CD14-positive monocyte (primary cell): ENCODE data around the gene MAB21L1. TPM values are rescaled to one million over a fixed set of nuclear protein-coding genes. Genes with fewer than 3 reads are reported as not detected.

Experiments
- DNase-seq, 3 donors: peaks; one replicate each; pipeline ENCODE4 v3.0.0-alpha.2; 2011 to 2022
- H2AFZ ChIP-seq: 2 replicates; pipeline ENCODE4 v1.6.0; 2012; ENCODE audit warnings: mild to moderate bottlenecking, low read depth, low read length, inconsistent platforms; ENCODE audit not compliant: insufficient read depth, poor library complexity, severe bottlenecking
- H3K27ac ChIP-seq, 2 donors: 1 replicate in 1 of 2; 2 replicates in 1 of 2; pipeline ENCODE4 v1.5.1; 2012 to 2013; ENCODE audit warnings: low read length in 2 of 2, control low read depth in 1 of 2, inconsistent platforms in 1 of 2, low read depth in 1 of 2, mild to moderate bottlenecking in 1 of 2
- H3K27me3 ChIP-seq, 2 donors: one replicate each; pipeline versions ENCODE4 v1.6.0 to v1.6.1; 2011 to 2013; ENCODE audit warnings: low read length in 2 of 2; ENCODE audit not compliant: control insufficient read depth in 2 of 2, insufficient read depth in 2 of 2
- H3K36me3 ChIP-seq, 2 donors: replicated peaks in 1 of 2; 1 replicate in 1 of 2; 2 replicates in 1 of 2; pipeline versions ENCODE4 v1.5.1 to v1.6.1; 2012 to 2013; ENCODE audit warnings: low read length in 2 of 2, control low read depth in 1 of 2, inconsistent platforms in 1 of 2, mild to moderate bottlenecking in 1 of 2; ENCODE audit not compliant: insufficient read depth in 2 of 2, control insufficient read depth in 1 of 2
- H3K4me1 ChIP-seq, 2 donors: 1 replicate in 1 of 2; 2 replicates in 1 of 2; pipeline versions ENCODE4 v1.5.1 to v1.6.1; 2012 to 2013; ENCODE audit warnings: low read length in 2 of 2, control low read depth in 1 of 2, inconsistent platforms in 1 of 2, mild to moderate bottlenecking in 1 of 2, moderate library complexity in 1 of 2; ENCODE audit not compliant: insufficient read depth in 2 of 2, control insufficient read depth in 1 of 2
- H3K4me2 ChIP-seq: replicated peaks from 2 replicates; pipeline ENCODE3; 2012; ENCODE audit warnings: low read length, moderate library complexity, mild to moderate bottlenecking; ENCODE audit not compliant: poor library complexity, severe bottlenecking; ENCODE audit errors: extremely low read depth
- H3K4me3 ChIP-seq, 3 experiments: fragments of 200-600 bp in 1 of 3; sonication (generic) in 1 of 3; replicated peaks in 1 of 3; 1 replicate in 2 of 3; 2 replicates in 1 of 3; pipeline ENCODE4 v1.5.1; 2011 to 2013; ENCODE audit warnings: low read length in 3 of 3, mild to moderate bottlenecking in 3 of 3, control low read depth in 2 of 3, low read depth in 2 of 3, inconsistent platforms in 1 of 3, moderate library complexity in 1 of 3
- H3K79me2 ChIP-seq: 2 replicates; pipeline ENCODE4 v1.6.0; 2012; ENCODE audit warnings: mild to moderate bottlenecking, control low read depth, inconsistent platforms, low read length, moderate library complexity; ENCODE audit not compliant: insufficient read depth
- H3K9ac ChIP-seq: 2 replicates; pipeline ENCODE4 v1.6.0; 2017; ENCODE audit warnings: low read length, mild to moderate bottlenecking; ENCODE audit not compliant: insufficient read depth, poor library complexity, severe bottlenecking
- H3K9me3 ChIP-seq, 2 donors: replicated peaks in 1 of 2; 1 replicate in 1 of 2; 2 replicates in 1 of 2; pipeline versions ENCODE4 v1.5.1 to v1.6.1; 2012 to 2013; ENCODE audit warnings: low read length in 2 of 2, control low read depth in 1 of 2; ENCODE audit not compliant: control insufficient read depth in 1 of 2, insufficient read depth in 1 of 2
- H4K20me1 ChIP-seq: 2 replicates; pipeline ENCODE4 v1.6.0; 2012; ENCODE audit warnings: mild to moderate bottlenecking, low read length, control low read depth, moderate library complexity; ENCODE audit not compliant: insufficient read depth
- H3K27ac Mint-ChIP-seq, 7 donors: one replicate each; pipeline ENCODE4 v1.8.0; 2020; ENCODE audit warnings: mild to moderate bottlenecking in 7 of 7, mixed read lengths in 7 of 7, moderate library complexity in 6 of 7, inconsistent platforms in 2 of 7
- H3K27me3 Mint-ChIP-seq, 3 donors: one replicate each; pipeline ENCODE4 v1.8.0; 2021 to 2022; ENCODE audit warnings: low read depth in 3 of 3, mild to moderate bottlenecking in 3 of 3, mixed read lengths in 3 of 3, moderate library complexity in 3 of 3, inconsistent platforms in 1 of 3
- H3K36me3 Mint-ChIP-seq, 2 donors: one replicate each; pipeline ENCODE4 v1.8.0; 2020; ENCODE audit warnings: mixed read lengths in 2 of 2, inconsistent platforms in 1 of 2, mild to moderate bottlenecking in 1 of 2
- H3K4me1 Mint-ChIP-seq: one replicate; pipeline ENCODE4 v1.8.0; 2020; ENCODE audit warnings: mild to moderate bottlenecking, mixed read lengths
- H3K4me3 Mint-ChIP-seq, 2 donors: one replicate each; pipeline ENCODE4 v1.8.0; 2020; ENCODE audit warnings: mild to moderate bottlenecking in 2 of 2, mixed read lengths in 2 of 2, moderate library complexity in 1 of 2
- H3K9me3 Mint-ChIP-seq, 7 donors: one replicate each; pipeline ENCODE4 v1.8.0; 2020 to 2022; ENCODE audit warnings: mixed read lengths in 7 of 7, mild to moderate bottlenecking in 6 of 7, moderate library complexity in 6 of 7, inconsistent platforms in 2 of 7
- CTCF ChIP-seq: fragments of 200-600 bp; IDR thresholded peaks from one replicate; pipeline ENCODE4 v1.8.0; 2022; ENCODE audit warnings: antibody characterized with exemption, mild to moderate bottlenecking
- WGBS: methylation state at CpG from one replicate; pipeline ENCODE4 v1.1.5; 2013; ENCODE audit warnings: missing lambda C conversion rate; ENCODE audit not compliant: insufficient coverage; 5-methylcytosine and 5-hydroxymethylcytosine counted together
- intact Hi-C, 2 donors: fragments of 100-400 bp; cut with micrococcal nuclease; formaldehyde crosslinking; loops; one replicate each; pipeline versions ENCODE4 v1.15.0 to v1.15.1; 2023
- polyA plus RNA-seq, 3 donors: library from polyadenylated mRNA; depleted of rRNA in 1 of 3; unstranded in 2 of 3; stranded (reverse) in 1 of 3; fragments of 300-500 nt in 2 of 3; fragments of >200 nt in 1 of 3; fragmentation: Illumina TruSeq in 2 of 3; gene quantifications; 1 replicate in 2 of 3; 2 replicates in 1 of 3; pipeline ENCODE4 v1.2.3, GENCODE V29; 2012 to 2021

MAB21L1 gene
- polyA plus RNA-seq, 3 donors, result not detected

GRCh38 chr13:35502456-35502855, 26.0 kb upstream of the MAB21L1 start:
- Histone ChIP-seq H3K4me1 (peaks cover 0 to 7% of the 10 kb centered on the region in 2 donors), H3K79me2 (no peaks in the 10 kb centered on the region), H3K4me3 (no peak overlapping the region), H3K9ac (no peak overlapping the region), H3K27ac (no peak overlapping the region), H3K36me3 (no peaks in the 10 kb centered on the region), H3K27me3 (no peaks in the 10 kb centered on the region), H3K9me3 (no peaks in the 10 kb centered on the region), H4K20me1 (no peaks in the 10 kb centered on the region), H3K4me2 (no peak overlapping the region), H2AFZ (no peak overlapping the region)
- Mint-ChIP-seq H3K36me3 (no peaks in the 10 kb centered on the region), H3K9me3 (peaks cover 0 to 1% (median 0%) of the 10 kb centered on the region in 7 donors), H3K4me1 (peaks cover under 1% of the 10 kb centered on the region), H3K4me3 (no peak overlapping the region), H3K27me3 (peaks cover 0 to 2% (median 0%) of the 10 kb centered on the region in 3 donors), H3K27ac (no peak overlapping the region)
- intact Hi-C loops, result no loop called here
- 100% methylated on average over 1 of the region's 3 CpGs for WGBS
- no peak for TF ChIP-seq CTCF
- DNase-seq, result no peak

- H3K4me1 Mint-ChIP-seq, result peaks cover 5% of the 10 kb centered on the region
- peaks cover 0 to 2% (median 0%) of the 10 kb centered on the region in 3 donors for H3K27me3 Mint-ChIP-seq
- no peak overlapping the region for H3K9ac ChIP-seq
- no peak overlapping the region for H3K4me3 Mint-ChIP-seq
- no peak overlapping the region for H3K4me3 ChIP-seq
- peaks cover 0 to 1% (median 0%) of the 10 kb centered on the region in 7 donors for H3K9me3 Mint-ChIP-seq
- H3K4me2 ChIP-seq, result no peak overlapping the region
- H3K27ac Mint-ChIP-seq, result no peak overlapping the region
- intact Hi-C loops, result no loop called here
- H3K4me1 ChIP-seq, result peaks cover 0 to 14% of the 10 kb centered on the region in 2 donors
- H3K36me3 Mint-ChIP-seq, result no peaks in the 10 kb centered on the region
- no peaks in the 10 kb centered on the region for H3K36me3 ChIP-seq
- no peaks in the 10 kb centered on the region for H3K79me2 ChIP-seq
- TF ChIP-seq CTCF, result no peak
- WGBS, result no CpG with 5 or more reads among the region's 6 CpGs
- H4K20me1 ChIP-seq, result no peaks in the 10 kb centered on the region
- no peak overlapping the region for H3K27ac ChIP-seq
- no peak for DNase-seq
- no peak overlapping the region for H2AFZ ChIP-seq
- no peaks in the 10 kb centered on the region for H3K9me3 ChIP-seq
- H3K27me3 ChIP-seq, result no peaks in the 10 kb centered on the region
Measured at GRCh38 chr13:35501661-35502235, 25.3 kb upstream of the MAB21L1 start.
